ENCODE results near the gene KSR1.
"Not testable (repeated sequence)": the region's sequence is repeated elsewhere in the genome, so short reads cannot be mapped to it uniquely, and the experiment has no call there.

Gene KSR1

DNA sequence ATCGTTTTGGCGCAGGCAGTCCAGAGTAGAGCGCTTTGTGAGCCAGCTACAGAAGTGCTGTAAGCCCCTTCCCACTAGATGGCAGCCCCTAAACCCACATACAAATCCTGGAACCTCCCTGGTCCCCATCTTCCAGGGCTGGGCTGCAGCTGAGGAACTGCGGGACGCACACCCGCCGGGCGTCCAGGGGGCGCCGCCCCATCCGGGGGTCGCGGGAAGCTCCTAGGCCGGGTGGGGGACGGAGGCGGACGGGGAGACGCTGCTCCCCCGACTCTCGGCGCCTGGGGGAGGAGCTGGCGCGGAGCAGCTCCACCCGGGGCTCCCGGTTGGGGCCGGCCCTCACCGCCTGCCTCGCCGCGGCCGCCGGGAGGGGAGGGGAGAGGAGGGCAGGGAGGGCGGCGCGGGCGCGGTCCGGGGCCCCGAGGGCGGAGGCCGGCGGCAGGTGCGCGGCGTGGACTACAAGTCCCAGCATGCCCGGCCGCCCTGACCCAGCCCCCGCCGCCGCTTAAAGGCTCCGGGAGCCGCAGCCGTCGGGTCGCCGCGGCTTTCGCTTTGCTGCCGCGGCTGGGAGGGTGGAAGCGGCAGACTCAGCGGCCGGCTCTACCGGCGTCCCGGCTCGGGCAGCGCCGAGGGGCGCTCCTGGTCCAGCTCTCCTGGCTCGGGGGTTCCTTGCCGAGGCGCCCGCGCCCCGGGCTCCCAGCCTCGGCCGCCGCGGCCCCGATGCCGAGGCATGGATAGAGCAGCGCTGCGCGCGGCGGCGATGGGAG lies at the start of gene KSR1:
KSR1 (plus strand) TSS at position 535 of the 767 bp plus-strand sequence; CDS start at position 731, 196 bp downstream.
- H3K9me3 ChIP-seq, result no peaks in the 10 kb centered on the region
- peak within 1 kb of the TSS; percentile 72 to 85 for H3K4me3 ChIP-seq (ENCODE audit: low read depth in 1 of 2, low read length in 1 of 2)
- peaks cover 19 to 20% of the 10 kb centered on the region in 2 experiments for H3K4me1 ChIP-seq (ENCODE audit: control insufficient read depth in 1 of 2, insufficient read depth in 1 of 2, low read depth in 1 of 2, low read length in 1 of 2)
- peak; percentile 8 for TF ChIP-seq CTCF (IDR thresholded peaks at IDR 0.05)
- peak within 1 kb of the TSS; percentile 62 for H3K27ac ChIP-seq
- no peaks in the 10 kb centered on the region for H3K36me3 ChIP-seq
- H3K27me3 ChIP-seq, result peaks cover 15% of the 10 kb centered on the region

- no peak for TF ChIP-seq CTCF (IDR thresholded peaks at IDR 0.05)
- Histone ChIP-seq H3K4me3 (ENCODE audit: low read depth in 1 of 2, low read length in 1 of 2) (no peak overlapping the region), H3K36me3 (no peaks in the 10 kb centered on the region), H3K9me3 (no peaks in the 10 kb centered on the region), H3K4me1 (ENCODE audit: control insufficient read depth in 1 of 2, insufficient read depth in 1 of 2, low read depth in 1 of 2, low read length in 1 of 2) (peaks cover 5 to 6% of the 10 kb centered on the region in 2 experiments), H3K27me3 (no peaks in the 10 kb centered on the region), H3K27ac (no peak overlapping the region)
Observed at GRCh38 chr17:27407916-27408864, 48.1 kb upstream of the KSR1 start.

DNA sequence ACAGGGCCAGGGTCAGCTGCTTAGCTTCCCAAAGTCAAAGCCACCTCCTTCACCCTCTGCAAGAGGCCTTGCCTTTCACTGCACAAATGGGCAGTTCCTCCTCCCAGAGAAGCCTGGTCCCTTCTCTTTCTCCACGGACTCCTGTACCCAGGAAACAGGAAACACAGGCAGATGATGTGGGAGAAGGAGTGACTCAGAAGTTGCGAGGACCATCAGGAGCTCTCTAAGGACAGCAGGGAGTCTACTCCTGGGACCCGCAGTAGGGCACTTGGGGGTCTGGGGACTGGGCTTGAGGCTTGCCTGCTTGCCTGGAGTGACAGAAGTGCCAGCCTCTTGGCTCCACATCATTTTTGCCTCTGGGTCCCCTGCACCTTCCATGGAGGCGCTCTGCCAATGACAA lies 47.4 kb upstream of the KSR1 start:
- H3K4me3 ChIP-seq (ENCODE audit: low read depth in 1 of 2, low read length in 1 of 2), result no peak overlapping the region
- H3K27ac ChIP-seq, result no peak overlapping the region
- H3K4me1 ChIP-seq (ENCODE audit: control insufficient read depth in 1 of 2, insufficient read depth in 1 of 2, low read depth in 1 of 2, low read length in 1 of 2), result peaks cover 7 to 11% of the 10 kb centered on the region in 2 experiments
- H3K36me3 ChIP-seq, result no peaks in the 10 kb centered on the region
- no peak for TF ChIP-seq CTCF (IDR thresholded peaks at IDR 0.05)
- H3K9me3 ChIP-seq, result no peaks in the 10 kb centered on the region
- H3K27me3 ChIP-seq, result no peaks in the 10 kb centered on the region

- not testable (repeated sequence) for H3K36me3 ChIP-seq; H3K27ac ChIP-seq; H3K27me3 ChIP-seq; H3K4me3 ChIP-seq (ENCODE audit: low read depth in 1 of 2, low read length in 1 of 2); H3K9me3 ChIP-seq
- H3K4me1 ChIP-seq (ENCODE audit: control insufficient read depth in 1 of 2, insufficient read depth in 1 of 2, low read depth in 1 of 2, low read length in 1 of 2), result peaks cover 7 to 11% of the 10 kb centered on the region in 2 experiments
Observed at GRCh38 chr17:27412158-27412557, 44.1 kb upstream of the KSR1 start.

DNA sequence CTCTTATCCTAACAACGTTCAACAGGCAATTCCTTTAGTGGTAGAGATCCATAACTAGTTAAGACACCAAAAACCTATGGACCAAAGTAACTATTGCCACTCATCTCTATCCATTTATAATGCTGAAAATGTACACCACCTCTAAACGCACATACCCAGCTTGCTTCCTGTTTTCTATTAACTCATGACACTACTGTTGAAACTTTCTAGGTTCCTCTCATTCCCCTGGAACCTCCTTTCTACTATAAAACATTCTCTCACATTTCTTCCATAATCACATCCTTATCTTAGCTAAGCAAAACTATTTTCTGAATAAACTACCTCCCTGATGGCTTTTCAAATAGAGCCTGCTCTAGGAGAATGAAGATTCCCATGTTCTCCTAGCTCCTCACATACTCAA lies 42.9 kb upstream of the KSR1 start:
- no peaks in the 10 kb centered on the region for H3K9me3 ChIP-seq
- no peaks in the 10 kb centered on the region for H3K27me3 ChIP-seq
- peak overlapping the region; percentile 46 for H3K27ac ChIP-seq
- no peaks in the 10 kb centered on the region for H3K36me3 ChIP-seq
- H3K4me1 ChIP-seq (ENCODE audit: control insufficient read depth in 1 of 2, insufficient read depth in 1 of 2, low read depth in 1 of 2, low read length in 1 of 2), result peaks cover 7 to 11% of the 10 kb centered on the region in 2 experiments
- no peak for TF ChIP-seq CTCF (IDR thresholded peaks at IDR 0.05)
- H3K4me3 ChIP-seq (ENCODE audit: low read depth in 1 of 2, low read length in 1 of 2), result no peak overlapping the region
